ENCODE measurements around the gene TCAP.
"Not testable (repeated sequence)": the region's sequence is repeated elsewhere in the genome, so short reads cannot be mapped to it uniquely, and the experiment has no call there.

The TCAP gene

DNA sequence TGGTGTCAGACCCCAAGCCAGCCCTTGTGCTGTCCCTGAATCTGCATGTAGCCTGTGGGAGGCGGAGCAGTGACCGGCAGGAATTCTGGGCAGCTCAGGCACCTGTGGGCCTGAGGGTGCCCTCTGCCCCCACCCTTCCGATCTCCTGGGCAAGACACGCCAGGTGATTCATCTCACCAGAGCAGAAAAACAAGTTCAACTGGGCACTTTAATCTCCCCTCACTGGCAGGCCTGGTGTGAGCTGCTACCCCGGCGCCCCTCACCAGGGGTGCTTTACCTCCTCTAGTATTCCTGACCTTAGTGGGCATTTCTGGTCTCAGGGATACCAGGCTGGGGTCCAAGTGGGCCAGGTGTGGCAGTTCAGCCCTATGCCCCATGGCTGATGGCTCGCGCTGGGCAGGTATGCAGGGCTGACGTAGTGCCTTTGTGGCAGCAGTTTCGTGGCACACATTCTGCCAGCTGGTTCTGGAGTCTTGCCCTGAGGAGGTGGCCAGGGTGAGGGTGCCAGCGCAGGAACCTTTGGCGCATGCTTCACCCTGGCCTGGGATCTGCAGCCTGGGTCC lies 40.7 kb downstream of the TCAP start:
- no peak for DNase-seq (ENCODE audit: low read depth)
- no peak overlapping the region for H3K4me3 ChIP-seq (ENCODE audit: control insufficient read depth, low read depth, low read length)
- TF ChIP-seq, protein P1, sequence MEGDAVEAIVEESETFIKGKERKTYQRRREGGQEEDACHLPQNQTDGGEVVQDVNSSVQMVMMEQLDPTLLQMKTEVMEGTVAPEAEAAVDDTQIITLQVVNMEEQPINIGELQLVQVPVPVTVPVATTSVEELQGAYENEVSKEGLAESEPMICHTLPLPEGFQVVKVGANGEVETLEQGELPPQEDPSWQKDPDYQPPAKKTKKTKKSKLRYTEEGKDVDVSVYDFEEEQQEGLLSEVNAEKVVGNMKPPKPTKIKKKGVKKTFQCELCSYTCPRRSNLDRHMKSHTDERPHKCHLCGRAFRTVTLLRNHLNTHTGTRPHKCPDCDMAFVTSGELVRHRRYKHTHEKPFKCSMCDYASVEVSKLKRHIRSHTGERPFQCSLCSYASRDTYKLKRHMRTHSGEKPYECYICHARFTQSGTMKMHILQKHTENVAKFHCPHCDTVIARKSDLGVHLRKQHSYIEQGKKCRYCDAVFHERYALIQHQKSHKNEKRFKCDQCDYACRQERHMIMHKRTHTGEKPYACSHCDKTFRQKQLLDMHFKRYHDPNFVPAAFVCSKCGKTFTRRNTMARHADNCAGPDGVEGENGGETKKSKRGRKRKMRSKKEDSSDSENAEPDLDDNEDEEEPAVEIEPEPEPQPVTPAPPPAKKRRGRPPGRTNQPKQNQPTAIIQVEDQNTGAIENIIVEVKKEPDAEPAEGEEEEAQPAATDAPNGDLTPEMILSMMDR (IDR thresholded peaks at IDR 0.05; ENCODE audit: control insufficient read depth, insufficient read depth, low read depth, low read length, missing control alignments), result no peak

DNA sequence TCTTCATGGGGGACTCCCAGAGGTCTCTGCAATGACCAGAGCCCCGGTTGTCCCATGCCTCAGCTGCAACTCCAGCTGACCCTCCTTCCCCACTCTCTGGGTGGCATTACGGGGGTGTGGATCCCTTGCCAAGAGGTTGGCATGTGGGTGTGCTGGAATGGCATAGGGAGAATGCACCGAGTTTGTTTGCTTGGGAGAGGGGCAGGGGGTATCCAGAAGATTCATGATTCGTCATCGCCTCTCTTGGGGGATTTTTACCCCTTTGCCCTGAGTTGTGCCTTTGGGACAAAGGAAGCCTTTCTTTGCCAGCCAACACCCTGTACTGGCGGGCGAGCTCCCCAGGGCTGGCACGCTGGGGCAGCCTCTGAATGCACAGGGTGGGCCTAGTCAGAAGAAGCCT lies 41.2 kb downstream of the TCAP start:
- DNase-seq (ENCODE audit: low read depth), result no peak
- TF ChIP-seq, protein P1 (IDR thresholded peaks at IDR 0.05; ENCODE audit: control insufficient read depth, insufficient read depth, low read depth, low read length, missing control alignments), result no peak
- H3K4me3 ChIP-seq (ENCODE audit: control insufficient read depth, low read depth, low read length), result no peak overlapping the region

DNA sequence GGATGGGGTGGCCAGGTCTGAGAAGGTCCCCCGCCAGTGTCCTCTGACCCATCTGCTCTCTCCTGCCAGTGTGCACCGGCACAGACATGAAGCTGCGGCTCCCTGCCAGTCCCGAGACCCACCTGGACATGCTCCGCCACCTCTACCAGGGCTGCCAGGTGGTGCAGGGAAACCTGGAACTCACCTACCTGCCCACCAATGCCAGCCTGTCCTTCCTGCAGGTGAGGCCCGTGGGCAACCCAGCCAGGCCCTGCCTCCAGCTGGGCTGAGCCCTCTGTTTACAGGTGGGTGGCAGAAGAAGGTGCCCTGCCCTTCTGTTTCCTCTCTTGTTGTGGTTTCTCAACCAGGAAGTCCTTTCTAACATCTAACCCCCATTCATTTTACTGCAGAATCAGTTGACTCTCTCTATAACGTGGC lies 41.8 kb downstream of the TCAP start:
- no peak for DNase-seq (ENCODE audit: low read depth)
- no peak overlapping the region for H3K4me3 ChIP-seq (ENCODE audit: control insufficient read depth, low read depth, low read length)
- TF ChIP-seq, protein P1 (IDR thresholded peaks at IDR 0.05; ENCODE audit: control insufficient read depth, insufficient read depth, low read depth, low read length, missing control alignments), result no peak

DNA sequence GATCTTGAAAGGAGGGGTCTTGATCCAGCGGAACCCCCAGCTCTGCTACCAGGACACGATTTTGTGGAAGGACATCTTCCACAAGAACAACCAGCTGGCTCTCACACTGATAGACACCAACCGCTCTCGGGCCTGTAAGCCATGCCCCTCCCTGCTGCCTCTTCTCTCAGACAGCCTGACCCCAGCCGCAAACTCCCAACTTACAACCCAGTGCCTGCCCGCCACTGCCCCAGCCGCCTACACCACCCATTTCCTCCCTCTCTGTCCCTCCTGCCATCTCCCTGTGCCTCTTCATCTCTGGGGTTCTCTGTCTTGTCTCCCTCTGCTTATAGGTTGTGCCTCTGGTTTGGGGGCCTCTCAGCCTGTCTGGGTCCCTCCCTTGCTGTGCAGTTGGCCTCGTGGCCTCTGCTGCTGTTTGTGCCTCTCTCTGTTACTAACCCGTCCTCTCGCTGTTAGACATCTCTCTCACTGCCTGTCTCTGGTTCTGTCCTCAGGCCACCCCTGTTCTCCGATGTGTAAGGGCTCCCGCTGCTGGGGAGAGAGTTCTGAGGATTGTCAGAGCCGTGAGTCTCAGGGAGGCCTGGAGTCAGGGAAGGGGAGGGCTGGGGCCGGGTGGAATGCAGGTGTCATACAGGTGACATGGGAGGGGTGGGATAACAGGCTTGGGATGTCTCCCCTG lies 44.3 kb downstream of the TCAP start:
- H3K4me3 ChIP-seq (ENCODE audit: control insufficient read depth, low read depth, low read length), result no peak overlapping the region
- TF ChIP-seq, protein P1 (IDR thresholded peaks at IDR 0.05; ENCODE audit: control insufficient read depth, insufficient read depth, low read depth, low read length, missing control alignments), result no peak
- no peak for DNase-seq (ENCODE audit: low read depth)

DNA sequence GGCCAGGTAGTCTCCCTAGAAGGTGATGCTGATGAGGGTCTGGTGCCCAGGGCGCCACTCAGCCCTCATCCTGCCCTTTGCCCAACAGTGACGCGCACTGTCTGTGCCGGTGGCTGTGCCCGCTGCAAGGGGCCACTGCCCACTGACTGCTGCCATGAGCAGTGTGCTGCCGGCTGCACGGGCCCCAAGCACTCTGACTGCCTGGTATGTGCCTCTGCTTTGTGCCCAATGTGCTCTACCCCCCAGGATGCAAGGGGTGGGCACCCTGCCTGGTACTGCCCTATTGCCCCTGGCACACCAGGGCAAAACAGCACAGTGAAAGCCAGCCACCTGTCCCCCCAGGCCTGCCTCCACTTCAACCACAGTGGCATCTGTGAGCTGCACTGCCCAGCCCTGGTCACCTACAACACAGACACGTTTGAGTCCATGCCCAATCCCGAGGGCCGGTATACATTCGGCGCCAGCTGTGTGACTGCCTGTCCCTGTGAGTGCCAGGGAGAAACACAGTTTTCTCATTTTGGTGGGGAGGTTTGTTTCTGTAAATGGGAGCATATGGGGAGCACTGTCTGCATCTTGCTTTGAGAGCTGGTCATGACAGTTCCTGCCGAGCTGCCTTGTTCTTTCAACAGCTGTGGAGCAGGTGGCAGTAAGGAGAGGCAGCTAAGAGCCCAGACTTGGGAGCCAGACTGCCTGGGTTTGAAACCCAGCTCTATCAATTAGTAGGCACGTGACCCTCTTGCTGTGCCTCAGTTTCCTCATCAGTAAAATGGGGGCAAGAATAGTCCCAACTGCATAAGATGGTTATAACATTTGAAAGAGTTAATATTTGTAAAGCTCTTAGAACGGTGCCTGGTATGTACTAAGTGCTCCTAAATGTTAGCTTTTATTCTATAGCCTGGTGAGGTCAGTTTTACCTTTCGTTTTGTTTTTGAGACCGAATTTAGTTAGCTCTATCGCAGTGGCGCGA lies 45.1 kb downstream of the TCAP start:
- H3K4me3 ChIP-seq (ENCODE audit: control insufficient read depth, low read depth, low read length), result no peak overlapping the region
- TF ChIP-seq, protein P1 (IDR thresholded peaks at IDR 0.05; ENCODE audit: control insufficient read depth, insufficient read depth, low read depth, low read length, missing control alignments), result no peak
- DNase-seq (ENCODE audit: low read depth), result no peak

DNA sequence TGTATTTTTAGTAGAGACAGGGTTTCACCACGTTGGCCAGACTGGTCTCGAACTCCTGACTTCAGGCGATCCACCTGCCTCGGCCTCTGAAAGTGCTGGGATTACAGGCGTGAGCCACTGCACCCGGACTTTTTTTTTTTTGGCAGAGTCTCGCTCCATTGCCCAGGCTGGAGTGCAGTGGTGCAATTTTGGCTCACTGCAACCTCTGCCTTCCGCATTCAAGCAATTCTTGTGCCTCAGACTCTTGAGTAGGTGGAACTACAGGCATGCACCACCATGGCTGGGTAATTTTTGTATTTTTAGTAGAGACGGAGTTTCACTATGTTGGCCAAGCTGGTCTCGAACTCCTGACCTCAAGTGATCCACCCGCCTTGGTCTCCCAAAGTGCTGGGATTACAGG lies 45.9 kb downstream of the TCAP start:
- DNase-seq (ENCODE audit: low read depth); H3K4me3 ChIP-seq (ENCODE audit: control insufficient read depth, low read depth, low read length): not testable (repeated sequence)

DNA sequence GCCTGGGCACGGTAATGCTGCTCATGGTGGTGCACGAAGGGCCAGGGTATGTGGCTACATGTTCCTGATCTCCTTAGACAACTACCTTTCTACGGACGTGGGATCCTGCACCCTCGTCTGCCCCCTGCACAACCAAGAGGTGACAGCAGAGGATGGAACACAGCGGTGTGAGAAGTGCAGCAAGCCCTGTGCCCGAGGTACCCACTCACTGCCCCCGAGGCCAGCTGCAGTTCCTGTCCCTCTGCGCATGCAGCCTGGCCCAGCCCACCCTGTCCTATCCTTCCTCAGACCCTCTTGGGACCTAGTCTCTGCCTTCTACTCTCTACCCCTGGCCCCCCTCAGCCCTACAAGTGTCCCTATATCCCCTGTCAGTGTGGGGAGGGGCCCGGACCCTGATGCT lies 46.7 kb downstream of the TCAP start:
- TF ChIP-seq, protein P1 (IDR thresholded peaks at IDR 0.05; ENCODE audit: control insufficient read depth, insufficient read depth, low read depth, low read length, missing control alignments), result no peak
- DNase-seq (ENCODE audit: low read depth), result no peak
- H3K4me3 ChIP-seq (ENCODE audit: control insufficient read depth, low read depth, low read length), result no peak overlapping the region
